Measurements from ENCODE around the gene IGDCC3. TPM values are rescaled to one million over a fixed set of nuclear protein-coding genes. Genes with fewer than 3 reads are reported as not detected.

IGDCC3 gene
- total RNA-seq, 4 donors from 2014 or later, result not detected

DNA sequence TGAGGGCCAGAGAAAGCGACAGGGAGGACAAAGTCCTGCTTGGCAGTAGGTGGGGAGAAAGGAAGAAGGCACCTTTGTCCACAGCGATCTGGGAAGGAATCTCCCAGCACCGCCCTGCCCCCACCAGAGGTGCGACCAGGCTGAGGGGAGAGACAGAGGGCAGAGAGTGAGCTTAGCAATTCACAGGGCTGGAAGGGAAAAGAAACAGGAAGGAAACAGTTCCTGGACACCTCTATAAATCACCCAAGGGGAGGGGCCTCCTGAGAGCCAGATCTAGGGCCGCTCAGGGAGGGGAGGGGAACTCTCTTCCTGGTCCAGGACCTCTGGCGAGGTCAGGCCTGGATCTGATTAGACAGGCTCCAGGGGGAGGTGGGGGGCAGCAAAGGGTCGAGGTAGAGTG, 37.9 kb downstream of the IGDCC3 start:
- WGBS, result 43% methylated on average over 7 of the region's 7 CpGs
- Histone ChIP-seq H3K4me1 (no peaks in the 10 kb centered on the region), H3K4me3 (no peak overlapping the region), H3K36me3 (no peaks in the 10 kb centered on the region), H3K27me3 (peaks cover 28% of the 10 kb centered on the region), H3K9me3 (no peaks in the 10 kb centered on the region), H3K27ac (no peak overlapping the region)
- TF ChIP-seq POLR2AphosphoS5 (IDR thresholded peaks at IDR 0.05) (no peak), POLR2A (IDR thresholded peaks at IDR 0.05) (no peak), EP300 (IDR thresholded peaks at IDR 0.05) (no peak)
- TF ChIP-seq, protein P1, sequence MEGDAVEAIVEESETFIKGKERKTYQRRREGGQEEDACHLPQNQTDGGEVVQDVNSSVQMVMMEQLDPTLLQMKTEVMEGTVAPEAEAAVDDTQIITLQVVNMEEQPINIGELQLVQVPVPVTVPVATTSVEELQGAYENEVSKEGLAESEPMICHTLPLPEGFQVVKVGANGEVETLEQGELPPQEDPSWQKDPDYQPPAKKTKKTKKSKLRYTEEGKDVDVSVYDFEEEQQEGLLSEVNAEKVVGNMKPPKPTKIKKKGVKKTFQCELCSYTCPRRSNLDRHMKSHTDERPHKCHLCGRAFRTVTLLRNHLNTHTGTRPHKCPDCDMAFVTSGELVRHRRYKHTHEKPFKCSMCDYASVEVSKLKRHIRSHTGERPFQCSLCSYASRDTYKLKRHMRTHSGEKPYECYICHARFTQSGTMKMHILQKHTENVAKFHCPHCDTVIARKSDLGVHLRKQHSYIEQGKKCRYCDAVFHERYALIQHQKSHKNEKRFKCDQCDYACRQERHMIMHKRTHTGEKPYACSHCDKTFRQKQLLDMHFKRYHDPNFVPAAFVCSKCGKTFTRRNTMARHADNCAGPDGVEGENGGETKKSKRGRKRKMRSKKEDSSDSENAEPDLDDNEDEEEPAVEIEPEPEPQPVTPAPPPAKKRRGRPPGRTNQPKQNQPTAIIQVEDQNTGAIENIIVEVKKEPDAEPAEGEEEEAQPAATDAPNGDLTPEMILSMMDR (IDR thresholded peaks at IDR 0.05), result no peak
- no peak for DNase-seq (ENCODE audit: low spot score in 2 of 2)

DNA sequence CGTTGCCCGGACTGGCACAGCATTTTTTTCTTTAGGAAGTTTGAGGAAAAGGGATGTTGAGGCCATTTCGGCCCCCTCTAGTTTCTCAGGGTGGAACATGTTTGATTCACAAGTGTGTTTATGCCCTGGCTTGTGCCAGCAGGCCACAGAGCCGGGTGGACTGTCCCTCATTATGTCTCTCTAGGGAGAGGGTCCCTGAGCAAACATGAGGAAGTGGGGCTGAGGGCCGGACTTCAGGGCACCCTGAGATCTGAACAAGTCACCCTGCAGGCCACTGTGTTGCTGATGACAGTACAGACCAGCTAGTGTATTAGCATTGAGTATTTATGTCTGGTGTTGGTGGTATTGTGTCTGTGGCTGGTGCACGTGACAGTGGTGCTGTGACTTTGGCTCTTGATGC, 38.4 kb downstream of the IGDCC3 start:
- 82% methylated on average over 6 of the region's 6 CpGs for WGBS

DNA sequence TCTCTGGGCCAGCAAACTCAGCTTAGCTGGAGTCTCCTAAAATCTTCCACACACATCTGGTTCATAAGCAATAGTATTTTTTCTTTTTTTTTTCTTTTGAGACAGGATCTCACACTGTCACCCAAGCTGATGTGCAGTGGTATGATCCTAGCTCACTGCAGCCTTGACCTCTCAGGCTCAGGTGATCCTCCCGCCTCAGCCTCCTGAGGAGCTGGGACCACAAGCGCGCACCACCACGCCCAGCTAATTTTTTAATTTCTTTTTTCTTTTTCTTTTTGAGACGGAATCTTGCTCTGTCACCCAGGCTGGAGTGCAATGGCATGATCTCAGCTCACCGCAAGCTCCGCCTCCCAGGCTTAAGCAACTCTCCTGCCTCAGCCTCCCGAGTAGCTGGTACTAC, 39.0 kb downstream of the IGDCC3 start:
- H3K4me1 ChIP-seq, result no peaks in the 10 kb centered on the region
- H3K9me3 ChIP-seq, result no peaks in the 10 kb centered on the region
- peaks cover 28% of the 10 kb centered on the region for H3K27me3 ChIP-seq
- no peak overlapping the region for H3K4me3 ChIP-seq
- 90% methylated on average over 8 of the region's 8 CpGs for WGBS
- DNase-seq (ENCODE audit: low spot score in 2 of 2), result no peak
- TF ChIP-seq EP300 (IDR thresholded peaks at IDR 0.05), result no peak
- TF ChIP-seq, protein P1 (IDR thresholded peaks at IDR 0.05), result no peak
- no peak for TF ChIP-seq POLR2AphosphoS5 (IDR thresholded peaks at IDR 0.05)
- TF ChIP-seq POLR2A (IDR thresholded peaks at IDR 0.05), result no peak
- no peak overlapping the region for H3K27ac ChIP-seq
- no peaks in the 10 kb centered on the region for H3K36me3 ChIP-seq

More for the DNA sequence above, 38.4 kb downstream of the IGDCC3 start:
- H3K27me3 ChIP-seq, result peaks cover 28% of the 10 kb centered on the region
- H3K4me3 ChIP-seq, result no peak overlapping the region
- TF ChIP-seq POLR2AphosphoS5 (IDR thresholded peaks at IDR 0.05), result no peak
- TF ChIP-seq POLR2A (IDR thresholded peaks at IDR 0.05), result no peak
- TF ChIP-seq, protein P1 (IDR thresholded peaks at IDR 0.05), result no peak
- TF ChIP-seq EP300 (IDR thresholded peaks at IDR 0.05), result no peak
- H3K9me3 ChIP-seq, result no peaks in the 10 kb centered on the region
- no peak overlapping the region for H3K27ac ChIP-seq
- no peaks in the 10 kb centered on the region for H3K4me1 ChIP-seq
- DNase-seq (ENCODE audit: low spot score in 2 of 2), result no peak
- H3K36me3 ChIP-seq, result no peaks in the 10 kb centered on the region

DNA sequence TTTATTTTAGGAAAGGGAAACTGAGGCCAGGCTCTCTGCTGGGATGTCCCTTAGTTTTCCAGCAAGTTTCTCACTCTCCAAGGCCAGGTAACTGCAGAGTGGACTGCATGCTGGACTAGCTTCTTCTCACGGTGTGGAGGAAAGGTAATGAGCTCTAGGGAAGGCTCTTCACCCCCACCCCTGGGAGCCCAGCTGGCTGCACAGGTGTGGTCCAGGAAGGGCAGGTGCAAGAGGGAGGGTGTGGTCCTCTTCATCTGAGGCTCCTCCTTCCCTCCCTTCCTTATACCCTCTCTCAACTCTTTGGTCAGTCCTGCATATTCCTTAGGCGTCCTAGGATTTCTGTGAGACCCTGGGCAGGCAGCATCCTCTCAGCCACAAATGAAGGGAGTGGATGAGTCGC, 39.4 kb downstream of the IGDCC3 start:
- TF ChIP-seq EP300 (IDR thresholded peaks at IDR 0.05), result no peak
- TF ChIP-seq POLR2AphosphoS5 (IDR thresholded peaks at IDR 0.05), result no peak
- no peak for TF ChIP-seq POLR2A (IDR thresholded peaks at IDR 0.05)
- TF ChIP-seq, protein P1 (IDR thresholded peaks at IDR 0.05), result no peak
- Histone ChIP-seq H3K4me3 (no peak overlapping the region), H3K9me3 (no peaks in the 10 kb centered on the region), H3K27ac (no peak overlapping the region), H3K36me3 (no peaks in the 10 kb centered on the region), H3K4me1 (no peaks in the 10 kb centered on the region), H3K27me3 (peaks cover 25% of the 10 kb centered on the region)
- 73% methylated on average over 3 of the region's 3 CpGs for WGBS
- DNase-seq (ENCODE audit: low spot score in 2 of 2), result no peak

DNA sequence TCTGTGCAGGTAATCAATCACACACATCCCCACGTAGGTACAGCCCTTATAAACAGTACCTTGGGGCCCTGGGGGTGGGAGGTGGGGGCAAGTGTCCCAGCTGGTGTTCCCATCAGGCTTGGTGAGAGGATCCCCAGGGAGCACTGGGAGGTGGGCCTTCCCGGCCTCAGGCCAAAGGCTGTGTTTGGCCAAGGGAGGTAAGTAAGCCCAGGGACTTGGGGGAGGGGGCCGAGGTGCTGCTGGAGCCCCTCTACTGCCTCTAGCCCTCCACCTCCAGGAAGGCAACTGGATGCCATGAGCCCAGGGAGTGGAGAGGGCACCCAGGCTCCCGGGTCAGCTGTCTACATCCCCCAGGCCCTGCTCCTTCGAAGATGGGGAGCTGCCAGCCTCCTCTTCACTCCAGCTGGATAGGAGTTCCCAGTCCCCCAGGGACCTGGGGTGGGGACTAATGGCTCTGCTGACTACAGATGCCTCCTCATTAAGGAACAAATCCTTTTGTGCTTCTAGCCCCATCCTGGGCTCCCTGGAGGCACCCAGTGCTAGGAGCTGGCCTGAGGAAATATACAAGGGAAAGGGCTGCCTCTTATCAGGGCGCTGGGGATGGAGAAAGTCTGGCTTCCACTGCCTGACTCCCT, 40.2 kb downstream of the IGDCC3 start:
- Histone ChIP-seq H3K27me3 (peaks cover 25% of the 10 kb centered on the region), H3K4me3 (no peak overlapping the region), H3K9me3 (no peaks in the 10 kb centered on the region), H3K36me3 (no peaks in the 10 kb centered on the region), H3K27ac (no peak overlapping the region), H3K4me1 (no peaks in the 10 kb centered on the region)
- 69% methylated on average over 2 of the region's 6 CpGs for WGBS
- no peak for DNase-seq (ENCODE audit: low spot score in 2 of 2)
- TF ChIP-seq EP300 (IDR thresholded peaks at IDR 0.05), result no peak
- TF ChIP-seq POLR2AphosphoS5 (IDR thresholded peaks at IDR 0.05), result no peak
- no peak for TF ChIP-seq POLR2A (IDR thresholded peaks at IDR 0.05)
- TF ChIP-seq, protein P1 (IDR thresholded peaks at IDR 0.05), result no peak

Data from suprapubic skin (tissue), 4 donors.